Smooth muscle cell (in vitro differentiated cells): Measurements from ENCODE around the gene OLFML2A. TPM values are rescaled to one million over a fixed set of nuclear protein-coding genes. Genes with fewer than 3 reads are reported as not detected.

Source experiments
- DNase-seq: peaks from one replicate; lab custom pipeline; 2025; ENCODE audit not compliant: unreplicated experiment; lab: John Stamatoyannopoulos, UW
- H2AFZ ChIP-seq: fragments of 200-600 bp; sonication (generic); 2 replicates; pipeline ENCODE4 v1.6.0; 2016; ENCODE audit warnings: antibody characterized with exemption, low read depth, mild to moderate bottlenecking
- H3F3A ChIP-seq: fragments of 200-600 bp; sonication (generic); 2 replicates; pipeline ENCODE4 v1.6.0; 2017; ENCODE audit warnings: antibody characterized with exemption, low read depth
- H3K27ac ChIP-seq: fragments of 200-600 bp; sonication (generic); 2 replicates; pipeline ENCODE4 v1.5.1; 2016; ENCODE audit warnings: low read depth, mild to moderate bottlenecking
- H3K27me3 ChIP-seq: fragments of 200-600 bp; sonication (generic); 2 replicates; pipeline ENCODE4 v1.6.1; 2016; ENCODE audit warnings: low read depth, mild to moderate bottlenecking
- H3K36me3 ChIP-seq: fragments of 200-600 bp; sonication (generic); 2 replicates; pipeline ENCODE4 v1.5.1; 2016; ENCODE audit warnings: low read depth
- H3K4me1 ChIP-seq: fragments of 200-600 bp; sonication (generic); 2 replicates; pipeline ENCODE4 v1.5.1; 2016; ENCODE audit warnings: low read depth
- H3K4me2 ChIP-seq: fragments of 200-600 bp; sonication (generic); 2 replicates; pipeline ENCODE4 v1.6.0; 2016; ENCODE audit warnings: mild to moderate bottlenecking
- H3K4me3 ChIP-seq: fragments of 200-600 bp; sonication (generic); 2 replicates; pipeline ENCODE4 v1.5.1; 2016; ENCODE audit warnings: mild to moderate bottlenecking
- H3K79me2 ChIP-seq: fragments of 200-600 bp; sonication (generic); 2 replicates; pipeline ENCODE4 v1.6.0; 2016; ENCODE audit warnings: low read depth, mild to moderate bottlenecking
- H3K9ac ChIP-seq: fragments of 200-600 bp; sonication (generic); 2 replicates; pipeline ENCODE4 v1.6.0; 2016; ENCODE audit warnings: low read depth
- H3K9me3 ChIP-seq: fragments of 200-600 bp; sonication (generic); replicated peaks from 2 replicates; pipeline ENCODE4 v1.5.1; 2016; ENCODE audit warnings: low read depth
- H4K20me1 ChIP-seq: fragments of 200-600 bp; sonication (generic); 2 replicates; pipeline ENCODE4 v1.6.0; 2016; ENCODE audit warnings: low read depth
- WGBS: methylation state at CpG from one replicate; pipeline ENCODE4 v1.1.7; 2016; ENCODE audit warnings: low lambda C conversion rate; 5-methylcytosine and 5-hydroxymethylcytosine counted together
- polyA plus RNA-seq: library from polyadenylated mRNA; unstranded; fragments of >200 nt; fragmentation: Nextera tagmentation; extraction: Ambion mirVana; gene quantifications from 2 replicates; pipeline ENCODE4 v1.2.1, GENCODE V29; 2016
- total RNA-seq: library from RNA; depleted of rRNA; stranded (reverse); fragments of >200 nt; gene quantifications from 2 replicates; pipeline ENCODE4 v1.2.3, GENCODE V29; 2014
- TF ChIP-seq, protein P1 (sequence below): fragments of 200-600 bp; sonication (generic); IDR thresholded peaks from 2 replicates; pipeline ENCODE4 v1.5.1; 2017; ENCODE audit warnings: borderline replicate concordance, mild to moderate bottlenecking, antibody characterized with exemption; ENCODE audit not compliant: insufficient read depth, poor library complexity, severe bottlenecking

OLFML2A gene
- total and polyA plus RNA-seq, 2 experiments from 2014 or later: 3.5 to 17.0 TPM

DNA sequence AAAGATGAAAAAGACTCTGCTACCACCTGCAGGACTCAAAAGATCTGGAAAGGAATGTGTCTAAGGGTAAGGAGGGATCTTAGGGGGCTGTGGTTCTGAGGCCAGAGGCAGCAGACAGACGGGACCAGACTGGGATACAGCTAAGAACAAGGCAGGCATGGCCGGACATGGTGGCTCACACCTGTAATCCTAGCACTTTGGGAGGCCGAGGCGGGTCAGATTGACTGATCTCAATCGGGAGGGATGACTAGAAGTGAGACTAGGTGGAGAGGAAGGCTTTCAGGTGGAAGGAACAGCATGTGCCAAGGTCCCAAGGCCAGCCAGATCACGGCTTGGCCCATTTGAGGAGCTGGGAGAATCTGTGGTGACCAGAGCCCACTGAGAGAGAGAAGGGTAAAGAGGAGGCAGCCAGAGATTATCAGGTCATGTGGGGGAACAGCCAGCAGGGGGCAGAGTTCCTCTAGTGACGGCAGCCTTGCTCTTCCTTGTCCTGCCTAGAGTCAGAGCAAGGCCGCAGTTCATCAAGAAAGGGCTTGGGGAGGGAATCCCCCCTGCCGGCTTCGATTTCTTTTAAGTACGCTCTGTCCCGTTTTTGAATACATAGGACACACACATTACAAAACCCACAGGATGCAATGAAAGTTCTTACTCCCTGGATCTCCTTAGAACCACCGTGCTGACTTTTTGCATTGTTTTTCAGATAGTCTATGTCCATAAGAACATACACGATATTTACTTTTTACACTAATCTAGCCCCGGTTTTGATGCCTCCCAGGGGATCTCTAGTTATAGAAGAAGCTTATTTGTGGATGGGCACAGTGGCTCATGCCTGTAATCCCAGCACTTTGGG lies 2.6 kb upstream of the OLFML2A start:
- Histone ChIP-seq H3K36me3 (no peaks in the 10 kb centered on the region), H3K4me1 (peaks cover 6% of the 10 kb centered on the region), H3F3A (no peaks in the 10 kb centered on the region), H3K27ac (no peak overlapping the region), H2AFZ (no peak overlapping the region), H3K27me3 (peaks cover 11% of the 10 kb centered on the region), H3K9ac (no peak overlapping the region), H3K4me2 (no peak overlapping the region), H3K79me2 (no peaks in the 10 kb centered on the region), H4K20me1 (peaks cover 8% of the 10 kb centered on the region), H3K9me3 (no peaks in the 10 kb centered on the region), H3K4me3 (no peak overlapping the region)
- 44% methylated on average over 15 of the region's 15 CpGs for WGBS
- DNase-seq: peak; percentile 66
- TF ChIP-seq, protein P1, sequence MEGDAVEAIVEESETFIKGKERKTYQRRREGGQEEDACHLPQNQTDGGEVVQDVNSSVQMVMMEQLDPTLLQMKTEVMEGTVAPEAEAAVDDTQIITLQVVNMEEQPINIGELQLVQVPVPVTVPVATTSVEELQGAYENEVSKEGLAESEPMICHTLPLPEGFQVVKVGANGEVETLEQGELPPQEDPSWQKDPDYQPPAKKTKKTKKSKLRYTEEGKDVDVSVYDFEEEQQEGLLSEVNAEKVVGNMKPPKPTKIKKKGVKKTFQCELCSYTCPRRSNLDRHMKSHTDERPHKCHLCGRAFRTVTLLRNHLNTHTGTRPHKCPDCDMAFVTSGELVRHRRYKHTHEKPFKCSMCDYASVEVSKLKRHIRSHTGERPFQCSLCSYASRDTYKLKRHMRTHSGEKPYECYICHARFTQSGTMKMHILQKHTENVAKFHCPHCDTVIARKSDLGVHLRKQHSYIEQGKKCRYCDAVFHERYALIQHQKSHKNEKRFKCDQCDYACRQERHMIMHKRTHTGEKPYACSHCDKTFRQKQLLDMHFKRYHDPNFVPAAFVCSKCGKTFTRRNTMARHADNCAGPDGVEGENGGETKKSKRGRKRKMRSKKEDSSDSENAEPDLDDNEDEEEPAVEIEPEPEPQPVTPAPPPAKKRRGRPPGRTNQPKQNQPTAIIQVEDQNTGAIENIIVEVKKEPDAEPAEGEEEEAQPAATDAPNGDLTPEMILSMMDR: peak; percentile 84

DNA sequence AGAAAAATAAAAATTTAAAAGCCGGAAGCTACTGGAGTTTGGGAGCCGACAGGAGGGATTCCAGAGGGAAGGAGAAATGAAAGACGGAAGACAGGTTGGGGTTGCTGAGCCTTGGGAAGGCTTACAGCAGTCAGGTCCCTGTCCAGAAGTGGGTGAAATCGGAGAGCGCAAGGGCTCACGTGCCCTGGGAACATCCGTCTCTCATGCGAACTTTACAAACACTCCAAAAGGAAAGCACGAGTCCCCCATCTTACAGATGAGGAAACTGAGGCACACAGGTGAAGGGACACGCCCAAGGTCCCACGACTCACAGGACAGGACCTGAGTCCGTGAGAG lies 347 bp upstream of the OLFML2A start:
- no peak overlapping the region for H3K27ac ChIP-seq
- 44% methylated on average over 12 of the region's 12 CpGs for WGBS
- peak overlapping the region; percentile 95 for H2AFZ ChIP-seq
- peak overlapping the region; percentile 68 for H3K4me3 ChIP-seq
- no peaks in the 10 kb centered on the region for H3F3A ChIP-seq
- H3K27me3 ChIP-seq: no peaks in the 10 kb centered on the region
- H3K9me3 ChIP-seq: no peaks in the 10 kb centered on the region
- H3K4me2 ChIP-seq: peak overlapping the region; percentile 92
- TF ChIP-seq, protein P1: no peak
- H4K20me1 ChIP-seq: no peaks in the 10 kb centered on the region
- peaks cover 14% of the 10 kb centered on the region for H3K4me1 ChIP-seq
- no peaks in the 10 kb centered on the region for H3K36me3 ChIP-seq
- no peak overlapping the region for H3K9ac ChIP-seq
- H3K79me2 ChIP-seq: no peaks in the 10 kb centered on the region
- no peak for DNase-seq

- 80% methylated on average over 11 of the region's 11 CpGs for WGBS
- H3K4me3 ChIP-seq: peak overlapping the region; percentile 9
- no peak overlapping the region for H3K9ac ChIP-seq
- H3K27ac ChIP-seq: peak overlapping the region; percentile 45
- no peaks in the 10 kb centered on the region for H3K27me3 ChIP-seq
- no peak overlapping the region for H2AFZ ChIP-seq
- no peaks in the 10 kb centered on the region for H4K20me1 ChIP-seq
- no peak for DNase-seq
- H3K4me1 ChIP-seq: peaks cover 14% of the 10 kb centered on the region
- no peaks in the 10 kb centered on the region for H3K79me2 ChIP-seq
- no peaks in the 10 kb centered on the region for H3F3A ChIP-seq
- TF ChIP-seq, protein P1: no peak
- H3K36me3 ChIP-seq: no peaks in the 10 kb centered on the region
- peak overlapping the region; percentile 78 for H3K4me2 ChIP-seq
- no peaks in the 10 kb centered on the region for H3K9me3 ChIP-seq
These were observed 1.8 kb downstream of the OLFML2A start for GRCh38 chr9:124778575-124779367.
